NCI-H82 treated with DMSO at 0.1 percent for 48 hours (cell line): Measurements from ENCODE around the gene PLPP7.

Experiments used
- DNase-seq: peaks from one replicate; lab custom pipeline; 2025; ENCODE audit not compliant: unreplicated experiment; lab: John Stamatoyannopoulos, UW

The PLPP7 gene

DNA sequence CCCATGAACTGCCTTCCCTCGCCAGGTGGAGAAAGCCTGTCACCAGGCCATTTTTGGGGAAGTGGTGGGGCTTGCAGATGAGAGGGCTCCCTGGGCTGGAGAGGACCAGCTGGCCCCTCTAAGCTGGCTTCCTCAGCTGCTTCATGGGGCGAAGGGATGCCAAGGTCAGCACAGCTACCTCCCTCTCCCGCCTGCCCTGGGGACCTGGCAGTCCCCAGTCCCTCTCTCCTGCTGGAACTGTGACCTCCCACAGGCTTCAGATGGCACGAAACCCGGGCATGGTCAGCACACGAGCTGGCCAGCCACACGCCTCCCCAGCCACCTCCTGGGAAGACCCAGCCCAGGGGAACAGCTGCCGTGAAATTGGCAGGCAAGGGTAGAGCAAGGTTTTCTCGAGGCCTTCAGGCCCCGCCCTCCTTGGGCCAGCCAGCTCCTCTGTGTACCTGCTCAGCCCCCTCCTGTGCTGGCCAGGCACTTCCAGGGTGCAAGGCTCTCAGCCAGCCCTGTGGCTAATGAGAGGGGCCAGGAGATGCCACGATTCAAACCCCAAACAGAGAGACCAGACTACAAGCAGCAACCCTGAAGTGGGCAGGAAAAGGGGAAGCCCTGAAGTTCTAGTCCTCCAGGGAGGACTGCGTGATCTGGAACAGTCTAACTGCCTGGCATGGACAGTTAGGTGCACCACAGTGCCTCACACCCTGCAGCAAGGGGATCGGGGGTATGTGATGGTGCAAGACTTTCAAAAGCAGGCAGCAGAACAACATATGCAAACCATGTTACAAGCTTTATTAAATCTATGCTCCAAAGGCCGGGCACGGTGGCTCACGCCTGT lies 12.9 kb downstream of the PLPP7 start:
- no peak for DNase-seq

DNA sequence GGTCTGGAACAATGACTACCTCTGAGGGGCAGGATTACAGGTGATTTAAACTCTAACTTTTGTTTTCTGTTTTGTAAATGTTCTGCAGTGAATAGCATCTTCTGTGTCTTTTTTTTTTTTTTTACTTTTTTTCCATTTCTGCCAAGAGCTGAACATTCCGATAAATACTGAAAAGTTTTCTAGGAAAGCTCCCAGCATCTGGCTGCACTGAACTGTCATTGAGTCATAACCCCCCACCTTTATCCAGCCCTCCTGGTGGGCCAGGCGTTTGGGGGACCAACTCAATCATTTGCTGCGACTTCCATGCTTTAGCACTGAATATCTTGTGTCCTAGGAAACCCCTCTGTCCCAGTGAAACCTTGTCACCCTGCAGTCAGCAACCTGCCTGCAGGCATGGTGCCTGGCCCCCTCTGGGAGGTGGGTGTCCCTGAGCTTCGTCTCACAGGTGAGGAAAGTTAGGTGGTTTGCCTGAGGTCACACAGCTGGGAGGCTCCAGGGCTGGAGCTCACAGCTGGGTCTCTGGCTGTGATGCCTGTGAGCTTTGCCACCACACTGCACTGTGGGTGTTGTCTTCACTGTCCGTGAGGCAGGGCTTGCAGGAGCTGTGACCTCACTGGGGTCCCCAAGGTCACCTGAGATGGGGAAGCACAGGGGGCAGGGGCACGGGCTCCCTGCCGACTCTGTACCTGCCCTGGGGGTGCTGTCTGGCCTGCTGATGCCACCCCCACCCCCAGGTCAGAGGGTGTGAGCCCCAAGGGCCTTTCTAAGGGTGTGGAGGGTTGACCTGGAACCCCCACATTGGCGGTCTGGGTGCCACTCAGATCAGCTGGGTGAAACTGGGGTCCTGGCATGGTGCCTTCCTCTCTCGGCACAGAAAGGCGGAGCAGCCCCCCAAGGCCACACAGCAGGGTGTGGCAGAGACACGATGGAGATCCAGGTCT lies 14.1 kb downstream of the PLPP7 start:
- no peak for DNase-seq

GRCh38 chr9:131304676-131305355 lies 15.3 kb downstream of the PLPP7 start:
- DNase-seq = no peak

DNA sequence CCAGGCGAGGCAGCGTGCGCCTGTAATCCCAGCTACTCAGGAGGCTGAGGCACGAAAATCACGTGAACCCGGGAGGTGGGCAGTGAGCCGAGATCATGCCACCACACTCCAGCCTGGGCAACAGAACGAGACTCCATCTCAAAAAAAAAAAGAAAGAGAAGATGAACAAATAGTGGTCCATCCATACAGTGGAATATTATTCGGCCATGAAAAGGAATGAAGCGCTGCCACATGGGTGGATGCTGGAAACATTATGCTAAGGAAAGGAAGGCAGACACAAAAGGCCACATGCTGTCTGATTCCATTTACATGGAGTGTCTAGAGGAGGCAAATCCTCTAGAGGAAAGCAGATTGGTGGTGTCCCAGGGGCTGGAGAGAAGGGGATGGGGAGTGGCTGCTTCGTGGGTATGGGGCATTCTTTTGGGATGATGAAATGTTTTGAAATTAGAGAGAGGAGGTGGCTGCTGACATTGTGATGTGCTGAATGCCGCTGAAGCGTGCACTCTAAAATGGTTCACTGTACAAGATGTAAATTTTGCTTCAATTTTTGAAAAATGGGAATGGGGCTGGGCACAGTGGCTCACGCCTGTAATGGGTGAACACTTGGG lies 17.0 kb downstream of the PLPP7 start:
- DNase-seq = no peak

- DNase-seq = no peak
Observed at GRCh38 chr9:131307974-131308373, 18.5 kb downstream of the PLPP7 start.

DNA sequence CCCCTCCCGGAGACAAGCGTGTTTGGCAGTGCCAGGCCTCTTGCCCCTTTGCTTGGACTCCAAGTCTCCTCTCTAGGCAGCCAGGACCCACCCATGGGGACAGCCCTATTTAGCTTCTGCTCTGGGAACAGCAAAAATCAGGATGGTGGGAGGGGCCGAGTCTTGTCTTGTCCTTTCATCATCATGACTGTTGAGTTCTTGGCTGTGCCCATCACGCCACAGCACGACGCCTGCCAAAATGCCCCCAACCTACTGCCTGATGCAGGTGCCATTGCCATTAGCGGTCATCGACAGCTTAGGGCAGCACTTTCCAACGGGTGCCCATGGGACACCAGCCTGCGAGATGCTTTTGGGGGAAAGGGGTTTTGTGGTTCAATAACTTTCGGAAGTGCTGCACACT lies 18.9 kb downstream of the PLPP7 start:
- DNase-seq = no peak

DNA sequence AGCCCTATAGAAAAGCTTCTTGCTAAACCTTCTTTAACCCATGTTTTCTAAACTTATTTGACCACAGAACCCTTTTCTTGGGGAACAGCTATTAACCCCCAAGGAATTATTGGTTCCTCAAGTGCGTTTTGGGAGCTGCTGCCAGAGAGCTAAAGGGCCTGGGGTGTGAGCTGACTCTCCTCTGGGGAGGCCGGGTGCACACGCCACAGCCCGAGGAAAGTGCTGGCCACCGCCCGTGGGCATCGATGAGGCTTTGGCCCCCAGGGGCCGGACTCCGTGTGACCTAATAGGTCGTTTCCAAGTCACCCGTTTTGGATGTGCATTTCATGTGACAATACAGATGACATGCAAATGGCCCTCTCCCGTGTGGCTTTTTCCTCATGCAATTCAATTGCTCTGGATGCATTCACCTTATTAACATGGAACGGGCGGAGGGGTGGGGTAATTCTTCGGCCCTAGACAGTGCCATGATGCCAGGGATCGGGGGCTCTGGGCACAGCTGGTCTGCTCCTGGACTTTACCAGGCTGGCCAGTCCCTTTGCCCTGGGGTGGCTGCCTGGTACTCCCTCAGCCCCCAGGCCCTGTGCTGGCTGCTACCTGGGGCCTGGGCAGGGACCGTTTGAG lies 19.5 kb downstream of the PLPP7 start:
- no peak for DNase-seq

DNA sequence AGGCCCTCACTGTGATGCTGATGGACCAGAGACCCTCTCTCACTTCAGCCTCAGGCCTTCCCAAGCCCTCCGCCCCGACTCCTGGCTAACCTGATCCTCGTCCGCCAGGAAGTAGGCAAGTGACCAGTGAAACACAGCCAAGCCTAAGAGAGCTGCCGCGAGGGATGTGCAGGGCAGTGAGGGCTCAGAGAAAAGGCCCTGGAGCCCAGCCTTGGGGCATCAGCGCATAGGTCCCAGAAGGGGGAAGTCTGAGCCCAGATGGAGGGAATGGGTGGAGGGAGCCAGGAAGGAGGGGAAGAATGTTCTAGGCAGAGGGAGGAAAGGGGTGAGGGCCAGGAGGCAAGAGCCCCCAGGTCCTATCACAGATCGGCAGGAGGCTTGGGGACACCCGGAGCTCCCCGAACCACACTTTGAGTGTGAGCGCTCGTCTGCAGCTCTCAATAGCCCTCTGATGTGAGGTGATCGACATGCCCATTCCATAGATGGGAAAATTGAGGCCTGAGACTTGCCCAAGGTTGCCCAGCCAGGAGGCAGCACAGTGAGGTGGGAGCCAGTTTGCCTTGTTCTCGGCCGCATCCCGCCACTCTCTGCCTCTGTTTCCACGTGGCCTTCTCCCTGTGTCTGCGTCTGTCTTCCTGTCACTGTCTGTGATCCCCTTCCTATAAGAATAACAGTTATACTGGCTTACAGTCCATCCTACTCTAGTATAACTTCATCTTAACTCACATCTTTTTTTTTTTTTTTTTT lies 20.2 kb downstream of the PLPP7 start:
- DNase-seq = no peak

DNA sequence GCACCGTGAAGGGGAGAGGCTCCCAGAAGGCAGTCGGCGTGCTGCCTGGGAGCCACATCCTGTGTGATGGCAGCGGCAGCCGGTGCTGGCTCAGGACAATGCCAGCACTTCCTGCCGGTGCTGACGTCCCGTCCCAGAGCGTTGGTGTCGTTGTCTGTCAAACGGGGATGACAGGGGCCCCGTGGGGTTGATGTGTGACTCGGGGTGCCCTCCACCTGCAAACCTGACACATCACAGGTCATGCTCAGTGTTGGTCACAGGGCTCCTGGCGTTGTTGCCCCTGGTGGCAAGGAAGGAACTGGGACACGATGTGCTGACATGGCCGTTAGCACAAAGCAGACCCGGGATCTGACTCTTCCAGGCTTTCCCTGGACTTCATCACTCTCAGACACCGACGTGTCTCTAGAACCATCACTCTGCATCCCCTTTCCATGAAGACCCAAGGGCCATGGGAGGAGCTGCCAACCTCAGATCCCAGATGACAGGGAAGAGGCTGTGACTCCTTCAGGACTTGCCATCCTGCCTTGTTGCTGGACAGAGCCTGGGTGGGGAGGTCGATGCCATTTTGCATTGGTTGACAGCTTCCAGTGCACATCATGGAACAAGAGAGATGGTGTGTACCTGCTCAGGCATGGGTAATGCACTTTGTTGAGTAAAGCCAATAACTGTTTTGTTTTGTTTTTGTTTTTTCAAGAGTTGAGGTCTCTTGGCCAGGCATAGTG lies 21.5 kb downstream of the PLPP7 start:
- no peak for DNase-seq

GRCh38 chr9:131312246-131312645 lies 22.7 kb downstream of the PLPP7 start:
- DNase-seq = no peak

DNA sequence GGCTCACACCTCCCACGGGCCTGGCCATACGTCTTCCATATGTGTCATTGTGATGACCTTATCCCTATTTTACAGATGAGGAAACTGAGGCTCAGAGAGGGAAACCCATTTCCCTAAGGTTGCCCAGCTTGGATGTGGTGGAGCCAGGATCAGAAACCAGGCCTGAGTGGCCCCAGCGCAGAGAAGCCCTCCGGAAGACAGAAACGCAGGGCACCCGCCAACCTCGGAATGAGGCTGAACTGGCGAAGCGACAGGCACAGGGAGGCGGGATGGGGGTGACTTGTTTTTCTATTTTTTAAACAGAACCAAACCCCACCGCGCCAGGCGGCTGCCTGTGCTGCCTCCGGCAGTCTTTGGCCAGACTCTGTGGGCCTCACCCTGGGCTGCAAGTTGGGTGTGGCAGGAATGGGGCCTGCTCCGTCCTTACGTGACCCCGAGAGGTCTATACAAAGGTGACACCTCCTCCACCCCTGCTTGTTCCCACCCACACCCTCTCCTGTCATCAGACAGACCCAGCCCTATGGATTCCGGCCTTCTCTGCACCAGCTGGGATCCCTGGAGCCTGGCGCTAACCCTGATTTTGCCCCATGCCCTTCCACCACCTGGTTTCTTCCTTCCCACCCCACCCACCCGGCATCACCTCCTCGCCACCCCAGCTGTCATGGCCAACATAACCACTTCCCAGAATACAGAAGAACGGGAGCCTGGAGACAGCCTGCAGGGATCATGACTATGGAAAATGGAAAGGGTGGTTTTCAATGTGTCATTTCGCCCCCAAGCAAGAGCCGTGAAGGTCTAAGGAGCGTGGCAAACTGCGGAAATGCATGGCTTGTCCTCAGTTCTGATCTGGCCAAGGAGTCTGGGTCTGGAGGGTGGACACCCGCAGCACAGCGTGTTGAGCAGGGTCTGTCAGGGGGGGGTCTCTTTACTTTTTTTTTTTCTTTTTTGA lies 23.6 kb downstream of the PLPP7 start:
- DNase-seq = no peak

DNA sequence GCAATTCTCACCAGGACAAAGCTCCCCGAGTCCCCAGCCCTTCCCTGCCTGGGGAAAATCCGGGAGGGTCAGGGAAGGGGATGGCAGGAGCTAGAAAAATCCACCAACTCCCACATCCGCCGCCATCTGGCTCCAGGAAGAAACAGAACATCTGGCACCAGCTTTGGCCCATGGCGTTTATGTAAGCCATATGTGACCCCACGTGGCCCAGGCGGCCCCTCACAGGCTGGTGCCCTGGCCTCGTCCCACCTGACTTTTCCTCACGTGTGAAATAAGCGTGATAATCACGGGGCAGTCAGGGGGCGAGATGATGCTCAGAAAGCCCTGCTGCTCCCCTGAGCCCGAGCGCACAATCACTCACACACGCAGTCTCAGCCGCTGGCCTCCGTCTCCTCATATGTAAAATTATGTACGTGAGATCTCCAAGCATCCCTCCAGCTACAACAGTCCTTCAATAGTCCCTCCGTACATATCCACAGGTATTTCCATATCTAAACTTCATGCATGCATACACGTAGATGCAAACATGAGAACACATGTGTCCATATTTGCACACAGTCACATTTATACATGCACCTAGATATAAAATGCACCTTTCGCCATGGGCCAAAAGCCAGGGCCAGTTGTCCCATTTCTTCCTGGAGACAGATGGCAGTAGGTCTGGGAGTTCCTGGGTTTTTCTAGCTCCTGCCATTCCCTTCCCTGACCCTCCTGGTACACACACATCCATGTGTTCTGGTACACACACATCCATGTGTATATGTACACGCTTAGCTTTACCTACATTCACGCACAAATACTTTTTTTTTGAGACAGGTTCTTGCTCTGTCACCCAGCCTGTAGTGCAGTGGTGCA lies 28.9 kb downstream of the PLPP7 start:
- DNase-seq = peak; percentile 77

GRCh38 chr9:131319486-131319885 lies 30.0 kb downstream of the PLPP7 start:
- DNase-seq = peak; percentile 37

DNA sequence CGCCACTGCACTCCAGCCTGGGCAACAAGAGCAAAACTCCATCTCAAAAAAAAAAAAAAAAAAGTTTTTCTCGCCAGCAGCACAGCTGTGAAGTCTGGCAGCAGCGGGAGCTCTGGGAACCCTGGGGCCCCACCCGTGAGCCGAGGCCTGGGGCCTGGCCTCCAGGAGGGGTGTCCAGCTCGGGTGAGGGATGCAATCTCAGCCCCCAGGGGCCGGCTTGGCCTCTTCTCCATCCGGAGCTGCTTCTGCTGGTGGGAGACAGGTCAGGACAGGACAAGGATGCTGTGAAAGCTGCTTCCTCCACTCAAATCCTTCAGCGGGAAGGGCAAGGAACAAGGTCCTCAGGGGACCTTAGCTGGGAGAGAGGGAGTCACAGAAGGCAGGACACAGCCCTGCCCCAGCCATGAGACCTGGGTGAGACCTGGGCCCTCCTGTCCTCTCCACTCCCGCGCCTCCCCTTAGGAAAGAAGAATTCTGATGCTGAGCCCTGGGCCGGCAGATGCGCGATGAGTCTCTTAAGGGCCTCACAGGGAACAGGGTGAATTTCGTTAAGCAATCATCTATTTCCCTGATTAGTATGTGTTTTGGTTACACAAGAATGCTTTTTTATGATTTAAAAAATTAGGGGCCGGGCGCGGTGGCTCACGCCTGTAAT lies 30.6 kb downstream of the PLPP7 start:
- no peak for DNase-seq

DNA sequence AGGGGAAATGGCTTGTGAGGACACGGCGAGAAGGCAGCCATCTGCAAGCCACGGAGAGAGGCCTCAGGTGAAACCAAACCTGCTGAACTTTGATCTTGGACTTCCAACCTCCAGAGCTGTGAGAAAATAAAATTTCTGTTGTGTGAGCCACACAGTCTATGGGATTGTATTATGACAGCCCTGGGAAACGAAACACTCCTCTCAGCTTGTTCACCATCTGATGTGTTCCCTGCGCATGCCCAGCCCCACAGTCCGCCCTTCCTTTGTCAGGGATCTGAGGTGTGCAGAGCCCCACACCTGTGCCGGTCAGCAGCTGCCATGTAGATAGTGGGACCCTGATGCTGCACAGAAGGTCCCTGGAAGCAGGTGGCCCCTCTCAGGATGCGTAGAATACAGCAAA lies 34.1 kb downstream of the PLPP7 start:
- no peak for DNase-seq

DNA sequence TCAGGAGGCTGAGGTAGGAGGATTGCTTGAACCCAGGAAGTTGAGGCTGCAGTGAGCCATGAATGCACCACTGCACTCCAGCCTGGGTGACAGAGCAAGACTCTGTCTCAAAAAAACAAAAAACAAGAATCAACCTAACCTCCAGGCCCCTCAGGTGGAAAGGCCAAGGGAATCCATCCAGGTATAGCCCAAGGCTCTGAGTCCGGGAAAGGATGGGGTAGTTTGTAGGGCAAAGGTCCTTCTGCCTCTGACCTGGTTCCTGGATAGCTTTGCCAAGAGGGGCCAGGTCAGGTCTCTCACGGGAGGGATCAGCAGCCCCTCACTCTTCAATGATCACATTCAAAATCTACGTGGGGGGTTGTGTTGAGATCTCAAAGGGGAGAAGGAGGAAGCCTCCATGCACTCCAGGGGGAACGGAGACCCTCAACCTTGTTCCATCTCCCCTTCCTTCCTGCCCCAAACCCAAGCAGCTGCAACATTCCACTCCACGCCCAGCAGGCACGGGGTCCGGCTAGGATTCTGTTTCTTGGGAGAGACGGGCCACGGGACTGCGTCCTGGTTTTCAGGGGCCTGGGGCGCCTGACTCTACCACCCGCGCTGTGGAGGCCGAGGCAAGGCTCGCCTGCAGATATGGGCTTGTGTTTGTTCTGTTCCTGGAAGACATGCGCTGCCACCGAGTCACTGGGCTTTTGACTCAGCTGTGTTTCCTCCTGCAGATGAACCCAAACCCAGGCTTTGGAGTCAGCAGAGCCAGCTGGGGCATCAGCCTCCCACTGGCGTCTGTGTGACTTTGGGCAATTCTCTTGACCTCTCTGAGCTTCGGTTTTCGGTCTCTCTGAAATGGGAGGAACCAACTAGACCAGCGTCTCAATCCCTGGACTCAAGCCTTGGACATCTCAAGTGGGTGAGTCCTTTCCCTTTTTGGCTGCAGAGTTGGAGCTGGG lies 35.5 kb downstream of the PLPP7 start:
- DNase-seq = no peak
